SIG-M5 treated with dmso at 0.1 percent for 504 hours (cell line): Measurements from ENCODE around the gene STEAP2.

ENCODE experiments used
- DNase-seq: peaks from one replicate; lab custom pipeline; 2025; ENCODE audit not compliant: unreplicated experiment; lab: John Stamatoyannopoulos, UW

The STEAP2 gene

GRCh38 chr7:90269163-90269562 lies 57.6 kb downstream of the STEAP2 start:
- DNase-seq: no peak

GRCh38 chr7:90270431-90271178 lies 59.1 kb downstream of the STEAP2 start:
- DNase-seq: no peak

GRCh38 chr7:90271753-90272152 lies 60.2 kb downstream of the STEAP2 start:
- no peak for DNase-seq

- no peak for DNase-seq
These were observed 60.7 kb downstream of the STEAP2 start for GRCh38 chr7:90272242-90272641.

GRCh38 chr7:90274161-90274560 lies 62.6 kb downstream of the STEAP2 start:
- DNase-seq: no peak

- no peak for DNase-seq
These were observed 64.6 kb downstream of the STEAP2 start for GRCh38 chr7:90276033-90276728.
